ENCODE data around the gene IL2RA. TPM values are rescaled to one million over a fixed set of nuclear protein-coding genes. Genes with fewer than 3 reads are reported as not detected.

The IL2RA gene
- polyA plus RNA-seq, 1 donor from 2014 or later = not detected

DNA sequence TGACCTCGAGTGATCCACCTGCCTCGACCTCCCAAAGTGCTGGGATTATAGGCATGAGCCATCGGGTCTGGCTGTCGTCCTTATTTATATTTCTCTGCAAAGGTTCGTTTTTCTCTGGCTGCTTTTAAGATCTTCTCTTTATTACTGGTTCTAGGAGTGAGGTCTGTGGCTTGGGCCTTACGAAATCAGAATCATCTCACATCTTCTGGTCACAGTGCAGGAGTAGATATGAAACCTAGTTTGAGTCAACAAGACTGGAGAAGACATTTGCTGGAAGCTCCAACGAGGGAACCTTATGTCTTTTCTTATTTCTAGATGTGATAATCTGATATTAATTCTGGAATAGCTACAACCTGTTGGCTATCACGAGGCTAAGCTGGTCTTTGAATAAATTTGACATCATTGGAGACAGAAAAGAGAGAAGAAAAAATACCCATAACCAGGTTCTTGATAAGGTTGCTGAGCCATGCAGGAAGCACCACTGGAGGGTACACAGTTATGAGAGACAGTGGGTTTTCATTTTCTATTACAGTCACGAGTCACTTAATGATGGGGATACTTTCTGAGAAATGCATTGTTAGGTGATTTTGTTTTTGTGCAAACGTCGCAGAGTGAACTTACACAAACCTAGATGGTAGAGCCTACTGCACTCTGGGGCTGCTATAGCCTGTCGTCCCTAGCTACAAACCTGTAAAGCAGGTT, 59.2 kb downstream of the IL2RA start:
- Histone ChIP-seq H3K9me2 (ENCODE audit: insufficient read depth, low read length) (no peaks in the 10 kb centered on the region), H3K9ac (ENCODE audit: low read length) (no peak overlapping the region), H3K4me3 (ENCODE audit: low read length) (no peak overlapping the region), H3K9me3 (ENCODE audit: low read length) (no peaks in the 10 kb centered on the region), H3K36me3 (ENCODE audit: insufficient read depth, low read length) (no peaks in the 10 kb centered on the region), H4K20me1 (ENCODE audit: insufficient read depth) (no peaks in the 10 kb centered on the region), H3K79me2 (replicated peaks; ENCODE audit: insufficient read depth, low read length) (no peaks in the 10 kb centered on the region), H3K4me2 (ENCODE audit: low read length) (no peak overlapping the region), H3F3A (ENCODE audit: insufficient read depth, low read length, poor library complexity, severe bottlenecking) (no peaks in the 10 kb centered on the region), H2AFZ (ENCODE audit: low read depth, low read length) (no peak overlapping the region), H3K27me3 (ENCODE audit: insufficient read depth, low read depth, low read length) (no peaks in the 10 kb centered on the region), H3K27ac (ENCODE audit: low read length) (no peak overlapping the region)
- TF ChIP-seq, protein P1, sequence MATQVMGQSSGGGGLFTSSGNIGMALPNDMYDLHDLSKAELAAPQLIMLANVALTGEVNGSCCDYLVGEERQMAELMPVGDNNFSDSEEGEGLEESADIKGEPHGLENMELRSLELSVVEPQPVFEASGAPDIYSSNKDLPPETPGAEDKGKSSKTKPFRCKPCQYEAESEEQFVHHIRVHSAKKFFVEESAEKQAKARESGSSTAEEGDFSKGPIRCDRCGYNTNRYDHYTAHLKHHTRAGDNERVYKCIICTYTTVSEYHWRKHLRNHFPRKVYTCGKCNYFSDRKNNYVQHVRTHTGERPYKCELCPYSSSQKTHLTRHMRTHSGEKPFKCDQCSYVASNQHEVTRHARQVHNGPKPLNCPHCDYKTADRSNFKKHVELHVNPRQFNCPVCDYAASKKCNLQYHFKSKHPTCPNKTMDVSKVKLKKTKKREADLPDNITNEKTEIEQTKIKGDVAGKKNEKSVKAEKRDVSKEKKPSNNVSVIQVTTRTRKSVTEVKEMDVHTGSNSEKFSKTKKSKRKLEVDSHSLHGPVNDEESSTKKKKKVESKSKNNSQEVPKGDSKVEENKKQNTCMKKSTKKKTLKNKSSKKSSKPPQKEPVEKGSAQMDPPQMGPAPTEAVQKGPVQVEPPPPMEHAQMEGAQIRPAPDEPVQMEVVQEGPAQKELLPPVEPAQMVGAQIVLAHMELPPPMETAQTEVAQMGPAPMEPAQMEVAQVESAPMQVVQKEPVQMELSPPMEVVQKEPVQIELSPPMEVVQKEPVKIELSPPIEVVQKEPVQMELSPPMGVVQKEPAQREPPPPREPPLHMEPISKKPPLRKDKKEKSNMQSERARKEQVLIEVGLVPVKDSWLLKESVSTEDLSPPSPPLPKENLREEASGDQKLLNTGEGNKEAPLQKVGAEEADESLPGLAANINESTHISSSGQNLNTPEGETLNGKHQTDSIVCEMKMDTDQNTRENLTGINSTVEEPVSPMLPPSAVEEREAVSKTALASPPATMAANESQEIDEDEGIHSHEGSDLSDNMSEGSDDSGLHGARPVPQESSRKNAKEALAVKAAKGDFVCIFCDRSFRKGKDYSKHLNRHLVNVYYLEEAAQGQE (IDR thresholded peaks at IDR 0.05; ENCODE audit: borderline replicate concordance) = no peak

DNA sequence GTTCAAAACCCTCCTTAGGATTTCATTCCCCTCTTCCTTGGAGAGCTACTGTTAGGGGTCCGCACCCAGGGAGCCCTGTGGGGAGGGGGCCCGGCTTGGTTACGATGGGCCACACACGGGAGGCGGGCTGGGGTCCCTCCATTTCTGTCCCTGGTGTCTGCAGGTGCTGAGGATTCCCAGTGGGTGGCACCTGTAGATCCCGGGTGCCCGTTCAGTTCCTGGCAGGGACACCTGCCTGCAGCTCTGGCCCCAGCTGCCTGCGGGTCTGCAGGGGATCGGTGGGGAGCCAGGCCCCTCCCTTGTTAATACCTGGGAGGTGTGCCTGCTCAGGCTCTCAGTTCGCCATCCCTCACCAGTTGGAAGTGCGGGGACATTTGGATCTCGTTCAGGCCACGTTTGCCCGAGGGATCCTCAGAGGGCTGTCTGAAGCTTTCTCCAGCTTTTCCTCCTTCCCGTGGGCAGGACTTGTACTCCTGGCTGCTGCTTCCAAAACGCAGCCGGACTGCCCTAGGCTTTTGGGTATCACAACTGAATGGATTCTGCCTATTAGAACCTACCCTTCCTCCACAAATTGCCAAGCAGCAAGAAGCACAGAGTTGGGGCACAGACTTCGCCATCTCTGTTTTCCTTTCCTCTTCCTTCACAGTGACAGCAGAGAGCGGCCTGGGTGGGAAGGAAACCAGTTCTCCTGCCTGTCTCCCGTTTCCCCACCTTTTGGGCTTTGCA, 62.6 kb downstream of the IL2RA start:
- no peaks in the 10 kb centered on the region for H4K20me1 ChIP-seq (ENCODE audit: insufficient read depth)
- no peaks in the 10 kb centered on the region for H3K79me2 ChIP-seq (replicated peaks; ENCODE audit: insufficient read depth, low read length)
- no peak overlapping the region for H3K27ac ChIP-seq (ENCODE audit: low read length)
- no peak overlapping the region for H2AFZ ChIP-seq (ENCODE audit: low read depth, low read length)
- TF ChIP-seq SMC3 (conservative IDR thresholded peaks at IDR 0.05; ENCODE audit: poor library complexity) (no peak), EZH2 (IDR thresholded peaks at IDR 0.05; ENCODE audit: borderline replicate concordance, insufficient read depth, low read length, poor library complexity, severe bottlenecking) (no peak), EP300 (conservative IDR thresholded peaks at IDR 0.05; ENCODE audit: poor library complexity, severe bottlenecking) (no peak), POLR2AphosphoS5 (IDR thresholded peaks at IDR 0.05) (no peak), MXI1 (conservative IDR thresholded peaks at IDR 0.05; ENCODE audit: poor library complexity, severe bottlenecking) (no peak), TAF1 (IDR thresholded peaks at IDR 0.05; ENCODE audit: low read depth) (no peak), RAD21 (conservative IDR thresholded peaks at IDR 0.05) (no peak)
- TF ChIP-seq, protein P1 (IDR thresholded peaks at IDR 0.05; ENCODE audit: borderline replicate concordance) = no peak
- TF ChIP-seq, protein P2, sequence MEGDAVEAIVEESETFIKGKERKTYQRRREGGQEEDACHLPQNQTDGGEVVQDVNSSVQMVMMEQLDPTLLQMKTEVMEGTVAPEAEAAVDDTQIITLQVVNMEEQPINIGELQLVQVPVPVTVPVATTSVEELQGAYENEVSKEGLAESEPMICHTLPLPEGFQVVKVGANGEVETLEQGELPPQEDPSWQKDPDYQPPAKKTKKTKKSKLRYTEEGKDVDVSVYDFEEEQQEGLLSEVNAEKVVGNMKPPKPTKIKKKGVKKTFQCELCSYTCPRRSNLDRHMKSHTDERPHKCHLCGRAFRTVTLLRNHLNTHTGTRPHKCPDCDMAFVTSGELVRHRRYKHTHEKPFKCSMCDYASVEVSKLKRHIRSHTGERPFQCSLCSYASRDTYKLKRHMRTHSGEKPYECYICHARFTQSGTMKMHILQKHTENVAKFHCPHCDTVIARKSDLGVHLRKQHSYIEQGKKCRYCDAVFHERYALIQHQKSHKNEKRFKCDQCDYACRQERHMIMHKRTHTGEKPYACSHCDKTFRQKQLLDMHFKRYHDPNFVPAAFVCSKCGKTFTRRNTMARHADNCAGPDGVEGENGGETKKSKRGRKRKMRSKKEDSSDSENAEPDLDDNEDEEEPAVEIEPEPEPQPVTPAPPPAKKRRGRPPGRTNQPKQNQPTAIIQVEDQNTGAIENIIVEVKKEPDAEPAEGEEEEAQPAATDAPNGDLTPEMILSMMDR (IDR thresholded peaks at IDR 0.05; ENCODE audit: poor library complexity, severe bottlenecking) = no peak
- no peaks in the 10 kb centered on the region for H3K9me2 ChIP-seq (ENCODE audit: insufficient read depth, low read length)
- no peaks in the 10 kb centered on the region for H3K27me3 ChIP-seq (ENCODE audit: insufficient read depth, low read depth, low read length)
- no peaks in the 10 kb centered on the region for H3F3A ChIP-seq (ENCODE audit: insufficient read depth, low read length, poor library complexity, severe bottlenecking)
- H3K4me3 ChIP-seq (ENCODE audit: low read length) = no peak overlapping the region
- no peak overlapping the region for H3K4me2 ChIP-seq (ENCODE audit: low read length)
- H3K9ac ChIP-seq (ENCODE audit: low read length) = no peak overlapping the region
- no peaks in the 10 kb centered on the region for H3K36me3 ChIP-seq (ENCODE audit: insufficient read depth, low read length)
- no peaks in the 10 kb centered on the region for H3K9me3 ChIP-seq (ENCODE audit: low read length)

Measured in neural cell (in vitro differentiated cells).